CD4-positive, alpha-beta T cell treated with Interleukin-6 at 100 ng/mL for 8 hours (primary cell): Measurements from ENCODE around the gene EDAR.
A peak's percentile ranks its signal among the peaks of the same experiment; 100 is the strongest.

Source experiments
- DNase-seq: peaks from one replicate; pipeline ENCODE4 v3.0.0-alpha.2; 2020; ENCODE audit warnings: mixed read lengths, low spot score

Gene EDAR

DNA sequence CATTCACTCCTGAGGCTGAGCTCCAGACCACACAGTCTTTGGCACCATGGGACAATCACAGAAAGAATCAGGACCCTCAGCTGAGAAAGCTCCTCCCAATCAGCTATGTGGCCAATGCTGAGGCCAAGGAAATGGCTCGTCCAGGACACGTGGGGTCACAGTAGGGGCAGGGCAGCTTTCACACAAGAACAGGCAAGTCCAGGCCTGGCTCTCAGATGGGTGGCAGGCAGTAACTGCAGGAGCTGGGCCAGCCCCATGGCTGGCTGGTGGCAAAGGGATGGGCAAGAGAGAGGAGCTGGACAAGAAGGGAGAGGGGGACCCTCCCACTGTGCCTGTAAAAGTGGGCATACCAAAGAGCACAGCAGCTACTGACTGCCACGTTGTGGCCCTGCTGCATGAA, 12.2 kb upstream of the EDAR start:
- DNase-seq: no peak

DNA sequence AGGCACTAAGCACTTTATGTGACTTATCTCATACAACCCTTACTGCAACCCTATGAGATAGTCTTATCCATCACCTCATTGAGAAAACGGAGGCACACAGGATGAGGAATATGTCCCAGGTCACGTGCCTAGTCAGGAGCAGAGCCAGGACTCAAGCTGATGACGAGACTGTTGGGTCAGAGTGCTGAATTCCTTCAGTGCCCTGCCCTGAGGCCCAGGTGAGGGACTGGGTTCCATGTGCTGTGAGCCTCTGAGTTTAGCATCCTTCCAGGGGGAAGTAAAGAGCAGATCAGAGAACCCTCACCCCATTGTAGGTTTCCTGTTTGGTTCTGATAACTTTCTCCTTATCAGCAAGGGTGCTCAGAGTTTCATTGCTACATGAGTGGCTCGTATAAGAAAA, 11.7 kb upstream of the EDAR start:
- no peak for DNase-seq

GRCh38 chr2:108998911-108999310, 9.9 kb upstream of the EDAR start:
- no peak for DNase-seq

GRCh38 chr2:108994178-108994577, 5.2 kb upstream of the EDAR start:
- DNase-seq: no peak

GRCh38 chr2:108993095-108993937, 4.3 kb upstream of the EDAR start:
- no peak for DNase-seq

DNA sequence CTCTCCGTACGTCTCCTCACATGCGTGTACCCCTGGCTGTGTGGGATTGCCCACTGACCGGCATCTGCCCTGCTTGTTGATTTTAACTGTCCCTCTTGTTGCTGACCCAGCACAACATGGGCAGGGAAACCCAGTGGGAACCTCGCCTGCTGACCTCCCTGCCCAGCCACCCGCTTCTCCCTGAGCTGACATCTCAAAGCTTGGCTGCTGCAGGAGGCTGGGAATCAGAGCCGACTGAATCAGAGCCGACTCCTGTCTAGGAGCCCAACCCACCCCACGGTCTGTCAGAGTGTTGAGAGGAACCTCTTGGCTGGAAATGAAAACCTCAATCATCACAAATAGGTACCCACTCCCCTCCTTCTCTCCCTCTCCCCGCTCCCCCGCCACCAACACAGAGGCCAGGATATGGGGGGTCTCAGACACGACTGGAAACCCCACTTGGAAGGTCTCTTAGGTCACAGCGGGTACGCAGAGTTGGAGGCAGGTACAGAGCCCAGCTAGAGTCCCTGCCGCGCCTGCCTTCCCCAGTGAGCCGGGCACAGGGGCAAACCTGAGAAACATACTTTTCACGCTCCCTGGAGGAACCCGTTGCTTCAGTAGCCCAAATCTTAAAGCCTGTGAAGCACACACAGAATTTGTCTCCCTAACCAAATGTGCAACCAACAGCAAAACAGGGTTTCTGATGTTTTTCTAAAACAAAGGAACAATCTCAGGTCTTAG, 784 bp downstream of the EDAR start:
- DNase-seq: no peak

- DNase-seq: peak; percentile 60
These were observed 2.0 kb downstream of the EDAR start for GRCh38 chr2:108986916-108987510.

- no peak for DNase-seq
These were observed 5.4 kb downstream of the EDAR start for GRCh38 chr2:108983610-108984009.

DNA sequence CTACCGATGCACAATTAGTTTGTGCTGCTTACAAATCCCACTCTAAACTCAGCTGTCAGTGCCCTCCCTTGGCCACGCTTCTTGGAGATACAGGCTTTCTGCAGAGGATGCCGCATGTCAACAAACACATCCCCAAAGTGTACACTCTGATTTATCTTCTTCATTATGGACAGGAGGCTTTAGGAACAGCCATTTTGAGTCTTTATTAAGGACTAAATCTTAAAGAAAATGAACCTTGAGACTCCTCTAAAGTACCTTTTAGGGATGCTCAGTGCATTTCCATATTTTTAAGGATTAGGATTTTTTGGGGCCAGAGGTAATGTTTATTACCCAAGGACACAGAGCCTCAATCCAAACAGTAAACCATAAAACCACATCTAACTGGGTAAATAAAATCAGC, 6.0 kb downstream of the EDAR start:
- DNase-seq: no peak

GRCh38 chr2:108982259-108982679, 6.8 kb downstream of the EDAR start:
- no peak for DNase-seq

GRCh38 chr2:108981846-108982245, 7.2 kb downstream of the EDAR start:
- DNase-seq: no peak

- DNase-seq: no peak
These were observed 8.9 kb downstream of the EDAR start for GRCh38 chr2:108980076-108980475.

GRCh38 chr2:108979461-108979860, 9.6 kb downstream of the EDAR start:
- DNase-seq: no peak

GRCh38 chr2:108978709-108979111, 10.3 kb downstream of the EDAR start:
- DNase-seq: no peak

DNA sequence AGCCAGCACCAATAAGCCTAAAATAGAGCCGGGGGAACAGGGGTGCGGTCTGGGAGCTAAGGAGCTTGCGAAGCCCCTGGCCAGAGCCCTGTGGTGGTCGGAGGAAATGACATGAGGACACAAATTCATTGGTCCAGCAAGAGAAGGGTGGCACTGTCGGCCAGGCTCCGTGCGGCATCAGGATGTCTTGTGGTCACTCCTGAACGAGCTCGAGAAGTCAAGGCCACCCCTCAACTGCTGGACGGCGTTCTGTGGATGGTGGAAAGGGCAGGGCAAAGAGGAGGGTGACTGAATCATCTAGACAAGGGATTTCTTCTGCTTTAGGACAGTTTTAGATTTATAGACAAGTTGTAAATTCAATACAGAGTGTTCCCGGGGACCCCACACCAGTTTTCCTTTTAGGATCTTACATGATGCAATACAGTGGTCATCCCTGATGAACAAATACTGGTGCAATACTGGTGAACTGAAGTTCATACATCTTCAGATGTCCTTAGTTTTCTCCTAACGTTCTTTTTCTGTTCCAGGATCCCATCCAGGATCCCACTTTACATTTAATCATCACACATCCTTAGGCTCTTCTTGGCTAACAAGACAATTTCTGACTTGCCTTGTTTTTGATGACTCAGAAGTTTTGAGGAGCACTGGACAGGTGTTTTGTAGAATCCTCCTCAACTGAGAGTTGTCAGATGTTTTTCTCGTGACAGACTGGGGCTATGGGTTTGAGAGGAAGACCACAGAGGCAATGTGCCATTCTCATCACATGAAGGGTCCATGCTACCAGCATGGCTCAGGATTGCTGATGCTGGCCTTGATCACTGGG, 13.2 kb downstream of the EDAR start:
- no peak for DNase-seq

DNA sequence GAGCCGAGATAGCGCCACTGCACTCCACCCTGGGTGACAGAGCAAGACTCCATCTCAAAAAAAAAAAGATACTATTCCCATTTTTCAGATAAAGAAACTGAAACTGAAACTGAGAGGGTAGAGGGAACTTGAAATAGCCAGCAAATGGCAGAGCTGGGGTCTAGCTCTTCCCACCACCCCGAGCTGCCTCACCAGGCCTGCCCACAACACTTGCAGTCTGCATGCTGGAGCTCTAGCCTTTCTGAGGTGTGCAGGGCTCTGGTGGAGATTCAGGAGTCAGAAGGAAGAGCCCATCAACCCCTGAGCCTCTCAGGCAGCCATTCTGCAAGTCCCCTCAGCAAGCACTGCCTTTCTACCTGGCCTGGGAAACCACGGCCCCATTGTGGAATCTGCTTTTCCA, 14.3 kb downstream of the EDAR start:
- no peak for DNase-seq

- no peak for DNase-seq
These were observed 16.4 kb downstream of the EDAR start for GRCh38 chr2:108972663-108973062.

- DNase-seq: no peak
These were observed 17.1 kb downstream of the EDAR start for GRCh38 chr2:108971661-108972566.

- DNase-seq: no peak
These were observed 18.7 kb downstream of the EDAR start for GRCh38 chr2:108970369-108970768.

DNA sequence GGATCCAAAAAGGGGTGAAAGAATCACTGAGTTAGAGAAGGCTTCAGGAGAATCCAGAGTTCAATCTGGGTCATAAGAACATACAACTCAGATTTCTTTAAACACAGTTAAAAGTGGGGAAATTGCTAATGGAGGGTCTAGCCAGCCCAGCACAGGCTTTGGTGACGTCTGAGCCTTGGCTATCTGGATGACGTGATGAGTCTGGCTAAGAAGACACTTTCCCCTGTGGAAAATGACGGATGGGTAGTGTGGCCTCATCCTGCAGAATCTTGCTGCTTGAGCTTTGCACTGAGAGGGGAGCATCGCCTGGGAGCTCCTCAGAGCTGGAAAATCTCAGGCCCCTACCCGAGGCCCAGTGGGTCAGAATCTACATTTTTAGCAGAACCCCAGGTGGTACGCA, 19.2 kb downstream of the EDAR start:
- DNase-seq: no peak

- DNase-seq: no peak
These were observed 20.4 kb downstream of the EDAR start for GRCh38 chr2:108968619-108969018.
